ENCODE data around the gene ATP2C2. TPM values are rescaled to one million over a fixed set of nuclear protein-coding genes. Genes with fewer than 3 reads are reported as not detected.
A peak's percentile ranks its signal among the peaks of the same experiment; 100 is the strongest.

Gene ATP2C2
- total RNA-seq, 2 donors from 2014 or later, result 2.0 to 2.6 TPM

- Mint-ChIP-seq H3K36me3 (ENCODE audit: low read depth) (peaks cover 9% of the 10 kb centered on the region), H3K4me1 (peaks cover 15% of the 10 kb centered on the region), H3K9me3 (no peaks in the 10 kb centered on the region), H3K27me3 (ENCODE audit: insufficient read depth) (peaks cover 8% of the 10 kb centered on the region), H3K27ac (peak within 1 kb of the TSS; percentile 90), H3K4me3 (peak within 1 kb of the TSS; percentile 73)
- TF ChIP-seq CTCF (conservative IDR thresholded peaks at IDR 0.05), result peak; percentile 24
- Histone ChIP-seq H3K9me3 (ENCODE audit: control insufficient read depth, low read length) (no peaks in the 10 kb centered on the region), H3K9ac (ENCODE audit: extremely low read depth, low read length, poor library complexity, severe bottlenecking) (peak within 1 kb of the TSS; percentile 53), H3K4me3 (ENCODE audit: low read length) (peak within 1 kb of the TSS; percentile 90), H3K27me3 (ENCODE audit: control insufficient read depth, insufficient read depth, low read length, poor library complexity, severe bottlenecking) (no peaks in the 10 kb centered on the region), H3K27ac (ENCODE audit: low read depth, low read length) (no peak within 1 kb of the TSS), H3K4me1 (ENCODE audit: control insufficient read depth, insufficient read depth, low read length) (peaks cover 9% of the 10 kb centered on the region), H3K36me3 (ENCODE audit: control insufficient read depth, insufficient read depth, low read length) (no peaks in the 10 kb centered on the region)
- WGBS, 2 experiments (ENCODE audit: insufficient coverage in 1 of 2, insufficient read length in 1 of 2), result 10 to 28% methylated on average over 6 to 43 of the region's 45 CpGs
- peak; percentile 100 for DNase-seq
These were observed 136.3 kb downstream of the ATP2C2 start, which contains the start of gene MEAK7 for GRCh38 chr16:84504420-84505248. Gene MEAK7 (minus strand): TSS chr16:84504659. CDS start chr16:84498086, 6,573 bp downstream.

GRCh38 chr16:84505249-84506187 is 137.2 kb downstream of the ATP2C2 start:
- Mint-ChIP-seq H3K4me1 (peaks cover 16% of the 10 kb centered on the region), H3K4me3 (peak overlapping the region; percentile 73), H3K9me3 (no peaks in the 10 kb centered on the region), H3K27me3 (ENCODE audit: insufficient read depth) (peaks cover 12% of the 10 kb centered on the region), H3K27ac (peak overlapping the region; percentile 90), H3K36me3 (ENCODE audit: low read depth) (peaks cover 3% of the 10 kb centered on the region)
- H3K9me3 ChIP-seq (ENCODE audit: control insufficient read depth, low read length), result no peaks in the 10 kb centered on the region
- peak overlapping the region; percentile 53 for H3K9ac ChIP-seq (ENCODE audit: extremely low read depth, low read length, poor library complexity, severe bottlenecking)
- no peak overlapping the region for H3K27ac ChIP-seq (ENCODE audit: low read depth, low read length)
- H3K4me1 ChIP-seq (ENCODE audit: control insufficient read depth, insufficient read depth, low read length), result peaks cover 9% of the 10 kb centered on the region
- 92 to 95% methylated on average over 26 to 33 of the region's 33 CpGs for WGBS, 2 experiments (ENCODE audit: insufficient coverage in 1 of 2, insufficient read length in 1 of 2)
- H3K36me3 ChIP-seq (ENCODE audit: control insufficient read depth, insufficient read depth, low read length), result no peaks in the 10 kb centered on the region
- H3K4me3 ChIP-seq (ENCODE audit: low read length), result peak overlapping the region; percentile 90
- H3K27me3 ChIP-seq (ENCODE audit: control insufficient read depth, insufficient read depth, low read length, poor library complexity, severe bottlenecking), result no peaks in the 10 kb centered on the region
- TF ChIP-seq CTCF (conservative IDR thresholded peaks at IDR 0.05), result no peak
- DNase-seq, result no peak
